GM12874 (cell line): ENCODE measurements around the gene ZNF648.

ENCODE experiments used
- TF ChIP-seq, protein P1 (sequence below): IDR thresholded peaks from 2 replicates; pipeline ENCODE4 v1.5.1; 2011; ENCODE audit warnings: low read depth, mild to moderate bottlenecking, control low read depth, low read length, moderate library complexity; ENCODE audit not compliant: insufficient read depth

Gene ZNF648

DNA sequence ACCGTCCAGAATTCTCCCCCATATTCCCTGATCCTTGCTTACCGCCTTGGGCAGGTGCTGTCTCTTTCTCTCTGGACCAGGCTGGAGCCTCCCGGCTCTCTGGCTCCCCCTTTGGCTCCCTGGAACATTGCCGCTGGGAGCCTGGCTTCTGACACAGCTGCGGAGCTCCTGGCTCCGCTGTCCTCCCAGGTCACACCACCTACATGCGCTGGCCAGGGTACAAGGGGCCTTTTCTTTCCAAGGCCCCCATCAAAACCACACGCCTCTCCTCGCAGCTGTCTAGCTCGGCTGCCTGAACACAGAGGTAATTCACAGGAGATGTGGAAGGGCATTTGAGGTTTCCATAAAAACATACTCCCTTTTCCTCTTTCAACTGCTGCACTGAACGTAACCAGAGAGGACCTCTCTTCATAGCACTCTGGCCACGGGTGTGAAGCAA lies 7.5 kb upstream of the ZNF648 start:
- TF ChIP-seq, protein P1, sequence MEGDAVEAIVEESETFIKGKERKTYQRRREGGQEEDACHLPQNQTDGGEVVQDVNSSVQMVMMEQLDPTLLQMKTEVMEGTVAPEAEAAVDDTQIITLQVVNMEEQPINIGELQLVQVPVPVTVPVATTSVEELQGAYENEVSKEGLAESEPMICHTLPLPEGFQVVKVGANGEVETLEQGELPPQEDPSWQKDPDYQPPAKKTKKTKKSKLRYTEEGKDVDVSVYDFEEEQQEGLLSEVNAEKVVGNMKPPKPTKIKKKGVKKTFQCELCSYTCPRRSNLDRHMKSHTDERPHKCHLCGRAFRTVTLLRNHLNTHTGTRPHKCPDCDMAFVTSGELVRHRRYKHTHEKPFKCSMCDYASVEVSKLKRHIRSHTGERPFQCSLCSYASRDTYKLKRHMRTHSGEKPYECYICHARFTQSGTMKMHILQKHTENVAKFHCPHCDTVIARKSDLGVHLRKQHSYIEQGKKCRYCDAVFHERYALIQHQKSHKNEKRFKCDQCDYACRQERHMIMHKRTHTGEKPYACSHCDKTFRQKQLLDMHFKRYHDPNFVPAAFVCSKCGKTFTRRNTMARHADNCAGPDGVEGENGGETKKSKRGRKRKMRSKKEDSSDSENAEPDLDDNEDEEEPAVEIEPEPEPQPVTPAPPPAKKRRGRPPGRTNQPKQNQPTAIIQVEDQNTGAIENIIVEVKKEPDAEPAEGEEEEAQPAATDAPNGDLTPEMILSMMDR: peak; percentile 86

DNA sequence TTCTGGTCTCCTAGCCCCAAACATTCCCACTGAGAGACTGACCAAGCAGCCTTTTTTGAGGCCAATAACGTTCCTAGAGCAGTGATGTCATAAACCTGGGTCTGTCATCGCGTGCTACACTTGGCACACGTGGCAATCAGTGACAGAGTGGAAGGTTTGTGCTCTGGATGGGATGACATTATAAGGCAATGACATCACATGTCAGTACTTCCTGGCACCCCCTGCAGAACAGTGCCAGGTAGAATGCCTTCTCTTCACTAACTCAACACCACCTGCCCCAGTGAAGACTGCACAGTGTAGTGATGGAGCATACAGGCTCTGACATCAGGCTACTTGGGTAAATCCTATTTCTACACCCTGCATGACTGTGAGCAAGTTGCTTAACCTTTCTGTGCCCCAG lies 5.4 kb upstream of the ZNF648 start:
- TF ChIP-seq, protein P1: no peak

DNA sequence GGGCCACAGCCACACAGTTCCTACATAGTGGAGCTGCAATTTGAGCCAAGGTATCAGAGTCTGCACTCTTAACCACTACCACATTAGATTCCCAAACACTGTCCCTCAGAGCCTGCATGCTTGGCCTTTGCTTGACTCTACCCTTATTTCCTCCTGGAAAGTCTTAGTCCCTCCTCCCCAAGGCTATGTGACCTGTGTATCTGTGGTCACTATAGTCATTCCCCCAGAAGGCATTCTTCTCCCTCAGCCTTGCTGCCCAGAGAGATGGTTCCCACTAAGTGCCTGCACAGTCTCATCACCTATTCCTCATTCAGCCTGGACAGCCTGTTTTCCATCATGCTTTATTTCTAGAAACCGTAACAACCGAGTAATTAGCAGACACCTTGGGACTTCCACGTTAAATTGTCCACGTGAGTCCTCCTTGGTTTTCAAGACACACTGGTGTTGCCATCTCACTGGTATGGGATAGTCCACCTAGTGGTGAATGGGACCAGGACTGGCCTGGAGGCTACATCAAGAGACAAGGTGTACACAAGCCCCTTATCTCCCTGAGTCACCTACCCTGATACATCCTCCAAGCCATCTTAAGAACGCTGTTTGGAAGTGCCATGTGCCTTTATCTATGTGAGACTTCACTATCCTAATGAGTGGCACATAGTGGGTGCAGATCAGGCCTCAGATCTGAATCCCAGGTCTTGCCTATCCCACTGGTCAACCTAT lies 3.8 kb upstream of the ZNF648 start:
- TF ChIP-seq, protein P1: no peak

- TF ChIP-seq, protein P1: no peak
Observed at GRCh38 chr1:182064611-182065010, 3.1 kb upstream of the ZNF648 start.

GRCh38 chr1:182062223-182062622 lies 711 bp upstream of the ZNF648 start:
- TF ChIP-seq, protein P1: no peak

- TF ChIP-seq, protein P1: no peak
Observed at GRCh38 chr1:182060877-182061276, 635 bp downstream of the ZNF648 start.

GRCh38 chr1:182059936-182060335 lies 1.6 kb downstream of the ZNF648 start:
- TF ChIP-seq, protein P1: no peak
